Ascending aorta (tissue), 2 donors: ENCODE results near the gene L1TD1. TPM values are rescaled to one million over a fixed set of nuclear protein-coding genes. Genes with fewer than 3 reads are reported as not detected.
"Not testable (repeated sequence)": the region's sequence is repeated elsewhere in the genome, so short reads cannot be mapped to it uniquely, and the experiment has no call there.

Experiments used
- DNase-seq, 2 donors: peaks; one replicate each; pipeline ENCODE4 v3.0.0-alpha.2; 2019; ENCODE audit warnings: low spot score in 2 of 2
- H3K27ac ChIP-seq, 2 donors: fragments of 200-600 bp; sonication (generic); one replicate each; pipeline ENCODE4 v1.5.1; 2016 to 2017; ENCODE audit warnings: mild to moderate bottlenecking in 1 of 2
- H3K27me3 ChIP-seq: fragments of 200-600 bp; sonication (generic); one replicate; pipeline ENCODE4 v1.5.1; 2017
- H3K36me3 ChIP-seq, 2 donors: fragments of 200-600 bp; sonication (generic); one replicate each; pipeline ENCODE4 v1.5.1; 2016
- H3K4me1 ChIP-seq, 2 donors: fragments of 200-600 bp; sonication (generic); one replicate each; pipeline ENCODE4 v1.5.1; 2016 to 2017; ENCODE audit warnings: mild to moderate bottlenecking in 1 of 2
- H3K4me3 ChIP-seq, 2 donors: fragments of 200-600 bp; sonication (generic); one replicate each; pipeline ENCODE4 v1.5.1; 2016 to 2017; ENCODE audit warnings: mild to moderate bottlenecking in 1 of 2
- H3K9me3 ChIP-seq, 2 donors: fragments of 200-600 bp; sonication (generic); one replicate each; pipeline ENCODE4 v1.5.1; 2016
- CTCF ChIP-seq, 3 experiments: fragments of 200-600 bp in 2 of 3; fragments of 450-650 bp in 1 of 3; sonication (generic) in 2 of 3; IDR thresholded peaks; one replicate each; pipeline ENCODE4 v1.5.1; 2016 to 2019; ENCODE audit warnings: antibody characterized with exemption in 3 of 3, mild to moderate bottlenecking in 1 of 3, moderate library complexity in 1 of 3
- intact Hi-C: fragments of 100-400 bp; cut with DNase I; formaldehyde crosslinking; loops from one replicate; pipeline ENCODE4 v1.15.1; 2023
- total RNA-seq: library from RNA; depleted of rRNA; stranded (reverse); fragments of >200 nt; gene quantifications from one replicate; pipeline ENCODE4 v1.1.0, GENCODE V29; 2016

L1TD1 gene
- total RNA-seq, 1 donor from 2014 or later, result not detected

- Histone ChIP-seq H3K9me3 (no peaks in the 10 kb centered on the region), H3K4me1 (no peaks in the 10 kb centered on the region), H3K36me3 (no peaks in the 10 kb centered on the region), H3K4me3 (no peak overlapping the region), H3K27me3 (no peaks in the 10 kb centered on the region), H3K27ac (no peak overlapping the region)
- intact Hi-C loops, result no loop called here
- no peak for DNase-seq
- TF ChIP-seq CTCF (IDR thresholded peaks at IDR 0.05), result no peak
Observed at GRCh38 chr1:62241371-62242131, 46.9 kb downstream of the L1TD1 start.

GRCh38 chr1:62244380-62244779 lies 49.7 kb downstream of the L1TD1 start:
- H3K4me3 ChIP-seq, H3K27ac ChIP-seq, H3K36me3 ChIP-seq, H3K4me1 ChIP-seq, DNase-seq, intact Hi-C loops, H3K27me3 ChIP-seq, H3K9me3 ChIP-seq: not testable (repeated sequence)

GRCh38 chr1:62245201-62245600 lies 50.6 kb downstream of the L1TD1 start:
- intact Hi-C loops, result no loop called here
- no peak for TF ChIP-seq CTCF (IDR thresholded peaks at IDR 0.05)

GRCh38 chr1:62247391-62248168 lies 52.9 kb downstream of the L1TD1 start:
- Histone ChIP-seq H3K27me3 (no peaks in the 10 kb centered on the region), H3K36me3 (no peaks in the 10 kb centered on the region), H3K9me3 (no peaks in the 10 kb centered on the region), H3K4me1 (no peaks in the 10 kb centered on the region), H3K27ac (no peak overlapping the region), H3K4me3 (no peak overlapping the region)
- TF ChIP-seq CTCF (IDR thresholded peaks at IDR 0.05), result no peak
- intact Hi-C loops, result no loop called here
- no peak for DNase-seq

More at GRCh38 chr1:62245201-62245600, 50.6 kb downstream of the L1TD1 start:
- Histone ChIP-seq H3K36me3 (no peaks in the 10 kb centered on the region), H3K9me3 (no peaks in the 10 kb centered on the region), H3K27ac (no peak overlapping the region), H3K27me3 (no peaks in the 10 kb centered on the region), H3K4me1 (no peaks in the 10 kb centered on the region), H3K4me3 (no peak overlapping the region)
- no peak for DNase-seq

- H3K27me3 ChIP-seq, result no peaks in the 10 kb centered on the region
- no peak for TF ChIP-seq CTCF (IDR thresholded peaks at IDR 0.05)
- no peaks in the 10 kb centered on the region for H3K4me1 ChIP-seq
- no peaks in the 10 kb centered on the region for H3K36me3 ChIP-seq
- intact Hi-C loops, result no loop called here
- H3K4me3 ChIP-seq, result no peak overlapping the region
- no peaks in the 10 kb centered on the region for H3K9me3 ChIP-seq
- no peak overlapping the region for H3K27ac ChIP-seq
- no peak for DNase-seq
Observed at GRCh38 chr1:62250126-62250726, 55.6 kb downstream of the L1TD1 start.

GRCh38 chr1:62259551-62259950 lies 64.9 kb downstream of the L1TD1 start:
- Histone ChIP-seq H3K36me3 (no peaks in the 10 kb centered on the region), H3K4me1 (no peaks in the 10 kb centered on the region)

More at GRCh38 chr1:62259551-62259950, 64.9 kb downstream of the L1TD1 start:
- DNase-seq, result no peak
- Histone ChIP-seq H3K4me3 (no peak overlapping the region), H3K27me3 (no peaks in the 10 kb centered on the region), H3K27ac (no peak overlapping the region), H3K9me3 (no peaks in the 10 kb centered on the region)
- intact Hi-C loops, result no loop called here
- no peak for TF ChIP-seq CTCF (IDR thresholded peaks at IDR 0.05)
